SK-N-SH (cell line): ENCODE results near the gene BCAR1. TPM values are rescaled to one million over a fixed set of nuclear protein-coding genes. Genes with fewer than 3 reads are reported as not detected.
A peak's percentile ranks its signal among the peaks of the same experiment; 100 is the strongest.
"Not testable (repeated sequence)": the region's sequence is repeated elsewhere in the genome, so short reads cannot be mapped to it uniquely, and the experiment has no call there.

Experiments used
- CTCF ChIA-PET: fragments of 300-600, 350-600 bp; formaldehyde crosslinking; extraction: SDS; loops from one replicate; lab custom pipeline; 2021; lab: Yijun Ruan, JAX
- POLR2A ChIA-PET: fragments of 350-600 bp; sonication (Branson Sonifier 250); formaldehyde crosslinking; extraction: SDS; loops from one replicate; lab custom pipeline; 2020; ENCODE audit warnings: antibody characterized with exemption, inconsistent platforms; lab: Yijun Ruan, JAX
- DNase-seq: peaks from one replicate; pipeline ENCODE4 v3.0.0; 2012
- H2AFZ ChIP-seq: fragments of 200-600 bp; sonication (generic); 2 replicates; pipeline ENCODE4 v1.8.1; 2016; ENCODE audit warnings: antibody characterized with exemption, mild to moderate bottlenecking, low read depth
- H3F3A ChIP-seq: fragments of 200-600 bp; sonication (generic); replicated peaks from 2 replicates; pipeline ENCODE3; 2016; ENCODE audit warnings: antibody characterized with exemption, mild to moderate bottlenecking; ENCODE audit not compliant: insufficient read depth
- H3K27ac ChIP-seq, 2 experiments: fragments of 200-500 bp in 1 of 2; fragments of 200-600 bp in 1 of 2; sonication (Bioruptor generic) in 1 of 2; sonication (generic), shearing (Covaris generic) in 1 of 2; 2 replicates each; pipeline versions ENCODE4 v1.5.1 to v1.6.1; 2014 to 2016; ENCODE audit warnings: low read depth in 2 of 2, inconsistent platforms in 1 of 2, low read length in 1 of 2, mild to moderate bottlenecking in 1 of 2, mixed read lengths in 1 of 2
- H3K27me3 ChIP-seq: fragments of 200-600 bp; sonication (generic), shearing (Covaris generic); 2 replicates; pipeline ENCODE4 v1.6.1; 2016; ENCODE audit warnings: mixed run types; ENCODE audit not compliant: insufficient read depth
- H3K36me3 ChIP-seq, 2 experiments: fragments of 200-500 bp in 1 of 2; fragments of 200-600 bp in 1 of 2; sonication (Bioruptor generic) in 1 of 2; sonication (generic) in 1 of 2; replicated peaks in 1 of 2; 2 replicates each; pipeline versions ENCODE3 to v1.5.1; 2014 to 2016; ENCODE audit warnings: low read length in 1 of 2, mild to moderate bottlenecking in 1 of 2; ENCODE audit not compliant: insufficient read depth in 2 of 2, control insufficient read depth in 1 of 2
- H3K4me1 ChIP-seq, 2 experiments: fragments of 200-500 bp in 1 of 2; fragments of 200-600 bp in 1 of 2; sonication (Bioruptor generic) in 1 of 2; sonication (generic), shearing (Covaris generic) in 1 of 2; 2 replicates each; pipeline versions ENCODE4 v1.5.1 to v1.6.1; 2014 to 2016; ENCODE audit warnings: low read depth in 1 of 2, low read length in 1 of 2, mixed run types in 1 of 2; ENCODE audit not compliant: insufficient read depth in 2 of 2, control insufficient read depth in 1 of 2
- H3K4me2 ChIP-seq: fragments of 200-600 bp; sonication (generic), shearing (Covaris generic); 2 replicates; pipeline ENCODE4 v1.6.1; 2017; ENCODE audit warnings: mixed run types
- H3K4me3 ChIP-seq, 2 experiments: fragments of 200-500 bp in 1 of 2; fragments of 200-600 bp in 1 of 2; sonication (Bioruptor generic) in 1 of 2; sonication (generic), shearing (Covaris generic) in 1 of 2; 2 replicates each; pipeline versions ENCODE4 v1.5.1 to v1.8.1; 2014 to 2016; ENCODE audit warnings: low read depth in 2 of 2, inconsistent platforms in 1 of 2, low read length in 1 of 2, mild to moderate bottlenecking in 1 of 2, mixed read lengths in 1 of 2, moderate library complexity in 1 of 2
- H3K79me2 ChIP-seq: fragments of 200-600 bp; sonication (generic); 2 replicates; pipeline ENCODE4 v1.8.1; 2017; ENCODE audit warnings: mild to moderate bottlenecking; ENCODE audit not compliant: insufficient read depth
- H3K9ac ChIP-seq: fragments of 200-600 bp; sonication (generic); 2 replicates; pipeline ENCODE4 v1.6.1; 2017; ENCODE audit warnings: mixed run types
- H3K9me2 ChIP-seq: fragments of 200-600 bp; sonication (generic); 2 replicates; pipeline ENCODE4 v1.6.1; 2017; ENCODE audit warnings: mixed run types
- H3K9me3 ChIP-seq: fragments of 200-600 bp; sonication (generic); 2 replicates; pipeline ENCODE4 v1.6.1; 2017; ENCODE audit warnings: mixed run types, mild to moderate bottlenecking, moderate library complexity
- H4K20me1 ChIP-seq: fragments of 200-600 bp; sonication (generic); 2 replicates; pipeline ENCODE4 v1.6.1; 2017; ENCODE audit warnings: mild to moderate bottlenecking, mixed run types; ENCODE audit not compliant: insufficient read depth
- CTCF ChIP-seq: fragments of 200-600 bp; sonication (generic); IDR thresholded peaks from 2 replicates; pipeline ENCODE4 v1.6.1; 2017; ENCODE audit warnings: antibody characterized with exemption, mild to moderate bottlenecking, moderate library complexity
- JUND ChIP-seq: IDR thresholded peaks from 2 replicates; pipeline ENCODE4 v1.4.0; 2012
- RAD21 ChIP-seq: IDR thresholded peaks from 2 replicates; pipeline ENCODE4 v1.6.1; 2012; ENCODE audit warnings: mild to moderate bottlenecking, low read length
- RFX5 ChIP-seq: IDR thresholded peaks from 2 replicates; pipeline ENCODE4 v1.6.1; 2012; ENCODE audit warnings: mild to moderate bottlenecking, improper control_type of control experiment, low read length
- SMC3 ChIP-seq: IDR thresholded peaks from 2 replicates; pipeline ENCODE4 v1.6.1; 2012; ENCODE audit warnings: low read depth, low read length, improper control_type of control experiment
- TCF12 ChIP-seq: IDR thresholded peaks from 2 replicates; pipeline ENCODE4 v1.4.0; 2012
- USF1 ChIP-seq: IDR thresholded peaks from 2 replicates; pipeline ENCODE4 v1.4.0; 2012; ENCODE audit warnings: low read depth, borderline replicate concordance
- WGBS: methylation state at CpG from one replicate; pipeline ENCODE4 v1.1.6; 2017; ENCODE audit warnings: low lambda C conversion rate; 5-methylcytosine and 5-hydroxymethylcytosine counted together
- polyA plus RNA-seq, 3 experiments: library from polyadenylated mRNA; depleted of rRNA; stranded (reverse); fragments of >200 nt; gene quantifications; 2 replicates each; pipeline ENCODE4 v1.2.3, GENCODE V29; 2012
- TF ChIP-seq, protein P1 (sequence below): IDR thresholded peaks from 2 replicates; pipeline ENCODE4 v1.6.1; 2012; ENCODE audit warnings: mild to moderate bottlenecking, low read depth, low read length, moderate library complexity

BCAR1 gene
- polyA plus RNA-seq, 1 of the 3 experiments (the other 2 are of a cell fraction) = 45.1 TPM

- TF ChIP-seq CTCF (no peak), RFX5 (no peak), RAD21 (no peak), USF1 (no peak), SMC3 (no peak), JUND (no peak), TCF12 (no peak)
- TF ChIP-seq, protein P1, sequence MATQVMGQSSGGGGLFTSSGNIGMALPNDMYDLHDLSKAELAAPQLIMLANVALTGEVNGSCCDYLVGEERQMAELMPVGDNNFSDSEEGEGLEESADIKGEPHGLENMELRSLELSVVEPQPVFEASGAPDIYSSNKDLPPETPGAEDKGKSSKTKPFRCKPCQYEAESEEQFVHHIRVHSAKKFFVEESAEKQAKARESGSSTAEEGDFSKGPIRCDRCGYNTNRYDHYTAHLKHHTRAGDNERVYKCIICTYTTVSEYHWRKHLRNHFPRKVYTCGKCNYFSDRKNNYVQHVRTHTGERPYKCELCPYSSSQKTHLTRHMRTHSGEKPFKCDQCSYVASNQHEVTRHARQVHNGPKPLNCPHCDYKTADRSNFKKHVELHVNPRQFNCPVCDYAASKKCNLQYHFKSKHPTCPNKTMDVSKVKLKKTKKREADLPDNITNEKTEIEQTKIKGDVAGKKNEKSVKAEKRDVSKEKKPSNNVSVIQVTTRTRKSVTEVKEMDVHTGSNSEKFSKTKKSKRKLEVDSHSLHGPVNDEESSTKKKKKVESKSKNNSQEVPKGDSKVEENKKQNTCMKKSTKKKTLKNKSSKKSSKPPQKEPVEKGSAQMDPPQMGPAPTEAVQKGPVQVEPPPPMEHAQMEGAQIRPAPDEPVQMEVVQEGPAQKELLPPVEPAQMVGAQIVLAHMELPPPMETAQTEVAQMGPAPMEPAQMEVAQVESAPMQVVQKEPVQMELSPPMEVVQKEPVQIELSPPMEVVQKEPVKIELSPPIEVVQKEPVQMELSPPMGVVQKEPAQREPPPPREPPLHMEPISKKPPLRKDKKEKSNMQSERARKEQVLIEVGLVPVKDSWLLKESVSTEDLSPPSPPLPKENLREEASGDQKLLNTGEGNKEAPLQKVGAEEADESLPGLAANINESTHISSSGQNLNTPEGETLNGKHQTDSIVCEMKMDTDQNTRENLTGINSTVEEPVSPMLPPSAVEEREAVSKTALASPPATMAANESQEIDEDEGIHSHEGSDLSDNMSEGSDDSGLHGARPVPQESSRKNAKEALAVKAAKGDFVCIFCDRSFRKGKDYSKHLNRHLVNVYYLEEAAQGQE = no peak
Measured at GRCh38 chr16:75243667-75244224, 7.7 kb downstream of the BCAR1 start (continued).

DNA sequence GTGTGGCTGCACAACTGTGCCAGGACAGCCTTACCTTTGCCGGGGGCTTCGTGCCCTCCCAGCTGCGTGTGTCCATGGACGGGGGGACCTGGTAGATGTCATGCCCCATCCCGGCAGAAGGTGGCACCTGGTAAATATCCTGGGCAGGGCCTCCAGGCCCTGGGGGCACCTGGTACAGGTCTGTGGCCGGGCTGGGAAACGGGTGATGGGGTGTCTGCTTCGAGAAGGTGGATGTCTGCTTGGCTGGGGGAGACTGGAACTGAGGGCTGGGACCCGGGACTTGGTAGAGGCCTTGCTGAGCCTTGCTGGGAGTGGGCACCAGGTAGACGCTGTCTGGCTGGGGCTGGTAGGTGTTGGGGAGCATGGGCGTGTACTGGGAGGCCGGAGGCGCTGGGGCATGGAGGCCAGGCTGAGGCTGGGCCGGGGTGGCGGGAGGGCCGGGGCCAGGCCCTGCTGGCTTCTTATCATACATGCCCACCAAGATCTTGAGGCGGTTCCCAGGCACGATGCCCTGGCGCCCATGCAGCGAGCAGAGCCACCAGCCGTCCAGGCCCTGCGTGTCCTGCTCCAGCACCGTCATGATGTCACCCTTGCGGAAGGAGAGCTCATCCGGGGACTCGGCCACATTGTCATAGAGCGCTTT lies 8.9 kb downstream of the BCAR1 start:
- DNase-seq, H3K9me3 ChIP-seq, H3K9ac ChIP-seq, H3K9me2 ChIP-seq, H3K4me2 ChIP-seq, H3K4me3 ChIP-seq, POLR2A ChIA-PET, H2AFZ ChIP-seq, H3K27me3 ChIP-seq: not testable (repeated sequence)
- WGBS = 92% methylated on average over 23 of the region's 27 CpGs
- Histone ChIP-seq H3K36me3 (peaks cover 5 to 36% of the 10 kb centered on the region in 2 experiments), H4K20me1 (peaks cover 35% of the 10 kb centered on the region), H3F3A (peaks cover 37% of the 10 kb centered on the region), H3K4me1 (peaks cover 67 to 90% of the 10 kb centered on the region in 2 experiments), H3K27ac (peak overlapping the region in 1 of 2 experiments; percentile 98; a peak in 3 of 4 replicates), H3K79me2 (peaks cover 98% of the 10 kb centered on the region)
- CTCF ChIA-PET = interaction anchor here (1.0 to 1.4 kb wide), 2 partner anchors 12 to 43 kb away, joined by 3 to 4 read pairs; no protein-coding TSS in a partner anchor
